Astrocyte of the spinal cord (primary cell): ENCODE results near the gene DMKN.
"Not testable (repeated sequence)": the region's sequence is repeated elsewhere in the genome, so short reads cannot be mapped to it uniquely, and the experiment has no call there.

Experiments
- DNase-seq: peaks from one replicate; pipeline ENCODE4 v3.0.0; 2011; ENCODE audit warnings: low read depth, low spot score
- H3K4me3 ChIP-seq: 2 replicates; pipeline ENCODE4 v1.5.1; 2011; ENCODE audit warnings: low read depth, mild to moderate bottlenecking, low read length, moderate library complexity
- in situ Hi-C: cut with HindIII; loops from 2 replicates; pipeline ENCODE4 v1.10.0; 2017; ENCODE audit warnings: low sequenced_read_pairs
- TF ChIP-seq, protein P1 (sequence below): IDR thresholded peaks from 2 replicates; pipeline ENCODE4 v1.5.1; 2012; ENCODE audit warnings: low read depth, mild to moderate bottlenecking, low read length, inconsistent platforms

Gene DMKN

DNA sequence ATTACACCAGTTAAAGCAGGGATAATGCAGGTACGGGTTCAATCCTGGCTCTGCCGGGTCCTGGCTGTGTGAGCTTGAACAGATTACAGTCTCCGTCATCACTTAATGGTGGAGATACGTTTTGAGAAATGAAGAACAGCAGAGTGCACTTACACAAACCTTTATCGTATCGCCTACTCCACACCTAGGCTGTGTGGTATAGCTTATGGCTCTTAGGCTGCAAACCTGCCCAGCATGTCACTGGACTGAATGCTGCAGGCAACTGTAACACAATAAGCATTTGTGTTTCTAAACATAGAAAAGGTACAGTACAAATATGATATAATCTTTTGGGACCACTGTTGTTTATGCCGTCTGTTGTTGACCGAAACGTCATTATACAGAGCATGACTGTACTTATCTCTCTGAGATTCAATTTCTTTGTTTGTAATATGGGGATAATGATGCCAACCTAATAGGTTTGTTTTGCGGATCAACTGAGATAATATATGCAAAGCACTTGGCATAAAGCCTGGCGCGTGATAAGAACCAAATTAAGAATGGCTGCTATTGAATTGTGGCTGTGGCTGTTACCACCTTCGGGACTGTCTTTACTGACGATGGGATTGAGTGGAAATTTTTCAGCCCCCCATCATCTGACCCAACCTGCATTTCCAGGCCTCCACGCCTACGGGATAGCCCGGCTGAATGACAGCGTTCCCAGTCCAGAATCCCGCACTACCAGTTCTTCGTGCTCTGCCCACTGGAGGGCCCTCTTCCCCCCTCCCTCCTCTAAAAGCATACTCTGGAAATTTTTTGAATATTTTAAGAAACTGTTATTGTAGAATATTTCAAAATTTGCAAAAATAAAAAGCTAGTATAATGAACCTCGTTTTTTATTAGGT, 34.4 kb downstream of the DMKN start:
- TF ChIP-seq, protein P1, sequence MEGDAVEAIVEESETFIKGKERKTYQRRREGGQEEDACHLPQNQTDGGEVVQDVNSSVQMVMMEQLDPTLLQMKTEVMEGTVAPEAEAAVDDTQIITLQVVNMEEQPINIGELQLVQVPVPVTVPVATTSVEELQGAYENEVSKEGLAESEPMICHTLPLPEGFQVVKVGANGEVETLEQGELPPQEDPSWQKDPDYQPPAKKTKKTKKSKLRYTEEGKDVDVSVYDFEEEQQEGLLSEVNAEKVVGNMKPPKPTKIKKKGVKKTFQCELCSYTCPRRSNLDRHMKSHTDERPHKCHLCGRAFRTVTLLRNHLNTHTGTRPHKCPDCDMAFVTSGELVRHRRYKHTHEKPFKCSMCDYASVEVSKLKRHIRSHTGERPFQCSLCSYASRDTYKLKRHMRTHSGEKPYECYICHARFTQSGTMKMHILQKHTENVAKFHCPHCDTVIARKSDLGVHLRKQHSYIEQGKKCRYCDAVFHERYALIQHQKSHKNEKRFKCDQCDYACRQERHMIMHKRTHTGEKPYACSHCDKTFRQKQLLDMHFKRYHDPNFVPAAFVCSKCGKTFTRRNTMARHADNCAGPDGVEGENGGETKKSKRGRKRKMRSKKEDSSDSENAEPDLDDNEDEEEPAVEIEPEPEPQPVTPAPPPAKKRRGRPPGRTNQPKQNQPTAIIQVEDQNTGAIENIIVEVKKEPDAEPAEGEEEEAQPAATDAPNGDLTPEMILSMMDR: no peak
- H3K4me3 ChIP-seq: no peak overlapping the region
- no peak for DNase-seq
- in situ Hi-C loops: no loop called here

DNA sequence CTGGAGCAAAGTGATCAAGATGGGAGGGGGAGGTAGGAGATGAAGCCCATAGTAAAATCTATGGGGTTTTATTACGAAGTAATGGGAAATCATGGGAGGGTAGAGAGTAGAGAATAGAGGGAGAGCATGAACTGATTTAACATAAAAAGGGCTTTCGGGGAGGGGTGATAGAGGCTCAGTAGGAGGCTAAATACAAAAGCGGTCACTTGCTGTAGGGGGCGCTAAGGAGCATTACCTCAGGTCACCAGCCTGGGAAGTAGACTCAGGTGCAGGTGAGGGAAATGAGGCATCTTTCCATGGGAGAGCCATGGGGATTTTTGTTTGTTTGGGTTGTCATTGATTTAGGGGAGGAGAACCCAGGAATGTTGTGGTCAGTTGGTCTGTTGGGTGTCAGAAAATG, 37.3 kb downstream of the DMKN start:
- TF ChIP-seq, protein P1: no peak
- H3K4me3 ChIP-seq: no peak overlapping the region
- in situ Hi-C loops: no loop called here
- DNase-seq: no peak

DNA sequence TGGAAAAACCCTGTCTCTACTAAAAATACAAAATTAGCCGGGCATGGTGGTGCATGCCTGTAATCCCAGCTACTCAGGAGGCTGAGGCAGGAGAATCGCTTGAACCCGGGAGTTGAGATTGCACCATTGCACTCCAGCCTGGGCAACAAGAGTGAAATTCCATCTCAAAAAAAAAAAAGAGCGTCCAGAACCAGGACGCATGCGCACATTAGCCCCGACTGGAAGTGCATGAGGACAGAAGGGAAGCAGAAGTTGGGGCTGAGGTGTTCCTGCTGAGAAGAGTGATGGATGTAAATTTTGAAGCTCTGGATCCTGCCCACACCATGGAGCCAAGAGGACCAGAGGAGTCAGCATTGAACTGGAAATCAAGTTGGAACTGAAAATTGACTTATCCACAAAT, 38.9 kb downstream of the DMKN start:
- DNase-seq, H3K4me3 ChIP-seq, in situ Hi-C loops: not testable (repeated sequence)

DNA sequence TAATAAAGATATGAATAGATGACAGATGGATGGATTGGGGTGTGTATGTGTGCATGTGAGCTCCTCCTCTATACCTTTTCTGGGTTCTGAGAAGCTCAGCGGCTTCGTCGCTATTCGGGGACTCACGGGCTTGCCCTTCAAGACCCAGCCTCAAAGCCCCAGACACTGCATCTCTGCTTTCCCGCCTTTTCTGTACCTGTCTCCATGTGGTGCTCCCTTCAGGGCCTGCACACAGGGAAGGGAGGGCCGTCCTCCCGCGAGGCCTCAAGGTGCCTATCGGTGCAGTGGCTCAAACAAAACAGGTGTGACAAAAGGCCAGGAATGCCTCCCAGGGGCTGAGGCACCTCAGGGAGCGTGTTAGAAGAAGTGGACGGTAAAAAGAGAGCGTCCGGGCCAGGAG, 39.3 kb downstream of the DMKN start:
- in situ Hi-C loops: no loop called here

DNA sequence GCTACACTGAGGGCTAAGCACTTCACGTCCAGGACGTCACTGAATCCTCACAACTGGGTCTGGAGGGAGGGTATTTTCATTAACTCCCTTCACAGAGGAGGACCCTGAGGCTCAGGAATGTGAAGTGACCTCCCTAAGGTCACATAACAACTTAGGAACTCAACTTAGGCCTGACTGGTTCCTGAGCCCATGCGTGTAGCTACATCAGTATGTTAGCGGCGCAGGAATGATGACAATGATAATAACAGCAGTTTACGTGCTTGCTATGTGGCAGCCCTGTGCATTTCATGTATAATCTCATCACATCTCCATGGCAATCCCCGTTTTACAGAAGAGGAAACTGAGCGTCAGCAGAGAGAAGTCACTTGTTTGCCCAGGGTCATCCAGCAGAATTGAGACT, 41.5 kb downstream of the DMKN start:
- TF ChIP-seq, protein P1: no peak
- in situ Hi-C loops: no loop called here
- no peak for DNase-seq
- no peak overlapping the region for H3K4me3 ChIP-seq

More for the DNA sequence above, 39.3 kb downstream of the DMKN start:
- no peak overlapping the region for H3K4me3 ChIP-seq
- TF ChIP-seq, protein P1: no peak
- no peak for DNase-seq

DNA sequence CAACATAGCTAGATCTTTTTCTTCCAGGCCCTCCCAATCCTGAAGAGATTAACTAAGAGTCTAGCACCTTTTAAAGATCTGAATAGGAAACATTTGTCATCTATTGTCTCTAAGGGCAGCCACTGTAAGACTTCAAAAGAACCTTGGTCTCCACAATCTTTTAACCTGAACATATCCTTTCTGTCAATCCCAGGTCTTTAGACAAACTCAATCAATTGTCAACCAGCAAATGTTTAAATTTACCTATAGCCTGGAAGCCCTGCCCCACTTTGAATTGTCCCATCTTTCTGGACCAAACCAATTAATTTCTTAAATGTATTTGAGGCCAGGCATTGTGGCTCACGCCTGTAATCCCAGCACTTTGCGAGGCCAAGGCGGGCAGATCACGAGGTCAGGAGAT, 42.4 kb downstream of the DMKN start:
- H3K4me3 ChIP-seq, in situ Hi-C loops, DNase-seq: not testable (repeated sequence)

DNA sequence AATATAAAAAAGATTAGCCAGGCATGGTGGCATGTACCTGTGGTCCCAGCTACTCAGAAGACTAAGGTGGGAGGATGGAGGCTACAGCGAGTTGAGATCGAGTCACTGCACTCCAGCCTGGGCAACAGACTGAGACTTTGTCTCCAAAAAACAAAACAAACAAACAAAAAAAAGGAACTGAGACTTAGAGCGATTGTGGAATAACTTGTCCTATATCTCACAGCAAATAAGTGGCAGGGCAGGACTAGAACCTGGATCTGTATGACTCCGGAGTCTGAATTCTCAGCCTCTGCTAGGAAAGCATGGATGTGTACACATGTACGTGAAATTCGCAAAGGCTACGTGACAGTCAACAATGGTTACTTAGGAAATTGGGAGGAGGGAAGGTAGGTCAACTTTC, 43.3 kb downstream of the DMKN start:
- in situ Hi-C loops: no loop called here
- TF ChIP-seq, protein P1: no peak
- no peak for DNase-seq
- no peak overlapping the region for H3K4me3 ChIP-seq
